ENCODE data around the gene SCUBE1.

Gene SCUBE1

DNA sequence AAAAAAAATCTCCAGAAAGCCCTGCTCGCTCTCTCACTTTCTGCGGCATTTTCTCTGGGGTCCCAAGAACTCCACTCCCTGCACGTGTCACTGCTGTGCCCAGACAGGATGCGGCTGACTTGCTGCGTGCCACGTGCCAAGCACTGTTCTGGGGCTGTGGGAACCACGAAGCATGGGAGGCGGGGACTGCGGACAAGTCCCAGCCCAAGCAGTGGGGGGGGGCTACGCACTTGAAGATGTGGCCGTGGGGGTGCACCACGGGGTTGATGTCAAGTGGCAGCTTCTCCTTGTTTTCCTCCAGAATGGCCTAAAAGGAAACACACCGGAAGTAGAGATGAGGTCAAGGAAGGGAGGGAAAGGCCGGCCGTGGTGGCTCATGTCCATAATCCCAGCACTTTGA, 167.1 kb downstream of the SCUBE1 start:
- TF ChIP-seq, protein P1, sequence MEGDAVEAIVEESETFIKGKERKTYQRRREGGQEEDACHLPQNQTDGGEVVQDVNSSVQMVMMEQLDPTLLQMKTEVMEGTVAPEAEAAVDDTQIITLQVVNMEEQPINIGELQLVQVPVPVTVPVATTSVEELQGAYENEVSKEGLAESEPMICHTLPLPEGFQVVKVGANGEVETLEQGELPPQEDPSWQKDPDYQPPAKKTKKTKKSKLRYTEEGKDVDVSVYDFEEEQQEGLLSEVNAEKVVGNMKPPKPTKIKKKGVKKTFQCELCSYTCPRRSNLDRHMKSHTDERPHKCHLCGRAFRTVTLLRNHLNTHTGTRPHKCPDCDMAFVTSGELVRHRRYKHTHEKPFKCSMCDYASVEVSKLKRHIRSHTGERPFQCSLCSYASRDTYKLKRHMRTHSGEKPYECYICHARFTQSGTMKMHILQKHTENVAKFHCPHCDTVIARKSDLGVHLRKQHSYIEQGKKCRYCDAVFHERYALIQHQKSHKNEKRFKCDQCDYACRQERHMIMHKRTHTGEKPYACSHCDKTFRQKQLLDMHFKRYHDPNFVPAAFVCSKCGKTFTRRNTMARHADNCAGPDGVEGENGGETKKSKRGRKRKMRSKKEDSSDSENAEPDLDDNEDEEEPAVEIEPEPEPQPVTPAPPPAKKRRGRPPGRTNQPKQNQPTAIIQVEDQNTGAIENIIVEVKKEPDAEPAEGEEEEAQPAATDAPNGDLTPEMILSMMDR (IDR thresholded peaks at IDR 0.05) = no peak
- DNase-seq (ENCODE audit: low spot score) = no peak
- Histone ChIP-seq H3K4me3 (no peak overlapping the region), H3K27ac (no peak overlapping the region)

DNA sequence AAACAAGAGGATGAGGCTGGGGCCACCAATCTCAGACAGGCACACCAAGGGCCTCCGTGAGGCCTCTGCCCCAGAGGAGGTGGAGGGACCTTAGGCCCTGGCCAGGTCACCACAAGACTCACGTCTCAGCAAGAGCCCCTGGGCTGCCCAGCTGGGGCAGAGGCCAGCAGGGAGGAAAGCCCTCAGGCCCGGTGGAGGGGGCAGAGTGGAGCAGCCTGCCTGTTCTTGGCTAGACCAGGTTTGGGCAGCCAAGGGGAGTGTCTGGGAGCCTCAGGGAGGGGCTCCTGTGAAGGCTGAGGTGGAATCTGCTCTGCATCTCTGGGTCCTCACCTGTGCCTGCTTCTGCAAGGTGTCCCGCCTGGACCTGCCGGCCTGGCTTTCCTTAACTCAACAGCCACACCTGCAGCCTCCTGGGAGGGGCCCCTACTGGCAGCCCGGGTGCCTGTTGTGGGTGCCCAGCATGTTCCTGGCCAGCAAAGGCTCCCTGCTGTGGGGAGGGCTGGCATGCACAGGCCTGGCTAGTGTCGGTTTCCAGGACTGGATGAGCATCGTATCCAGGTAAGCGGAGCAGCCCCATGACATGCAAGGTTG, 168.1 kb downstream of the SCUBE1 start:
- DNase-seq (ENCODE audit: low spot score) = no peak
- no peak overlapping the region for H3K27ac ChIP-seq
- TF ChIP-seq, protein P1 (IDR thresholded peaks at IDR 0.05) = no peak
- no peak overlapping the region for H3K4me3 ChIP-seq

DNA sequence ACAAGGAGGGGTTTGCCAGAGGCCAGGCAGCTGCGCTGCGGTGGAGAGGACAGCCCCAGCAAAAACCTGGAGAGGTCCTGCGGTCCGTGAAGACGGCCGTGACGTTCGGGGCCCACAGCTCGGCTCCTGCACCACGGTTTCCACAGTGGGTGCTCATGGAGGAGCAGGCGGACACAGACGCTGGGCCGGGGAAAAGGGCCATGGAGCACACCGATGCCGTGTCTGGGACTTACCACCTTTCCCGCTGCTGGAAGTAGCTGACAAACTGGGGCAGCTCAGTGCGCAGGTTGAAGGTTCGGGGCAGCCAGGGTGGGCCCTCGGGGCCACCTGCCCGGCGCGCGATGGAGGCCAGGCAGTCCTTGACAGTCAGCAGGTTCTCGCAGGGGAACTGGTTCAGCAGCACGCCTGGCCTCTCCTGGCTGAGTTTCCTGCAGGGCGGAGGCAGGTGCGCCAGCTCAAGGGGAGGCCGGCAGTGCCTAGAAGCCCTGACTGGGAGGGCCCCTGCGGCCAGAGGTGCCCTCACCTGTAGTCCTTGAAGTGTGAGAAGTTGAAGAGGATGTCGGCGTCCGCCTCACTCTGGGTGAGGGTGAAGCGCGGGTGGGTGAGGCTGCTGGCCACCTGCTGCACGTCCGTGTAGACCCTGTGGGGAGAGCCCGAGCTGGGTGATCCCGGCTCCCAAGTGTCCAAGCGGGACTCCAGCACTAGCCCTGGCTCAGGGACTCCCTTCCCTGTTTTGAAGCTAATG, 169.0 kb downstream of the SCUBE1 start:
- TF ChIP-seq, protein P1 (IDR thresholded peaks at IDR 0.05) = no peak
- Histone ChIP-seq H3K27ac (no peak overlapping the region), H3K4me3 (no peak overlapping the region)
- no peak for DNase-seq (ENCODE audit: low spot score)

DNA sequence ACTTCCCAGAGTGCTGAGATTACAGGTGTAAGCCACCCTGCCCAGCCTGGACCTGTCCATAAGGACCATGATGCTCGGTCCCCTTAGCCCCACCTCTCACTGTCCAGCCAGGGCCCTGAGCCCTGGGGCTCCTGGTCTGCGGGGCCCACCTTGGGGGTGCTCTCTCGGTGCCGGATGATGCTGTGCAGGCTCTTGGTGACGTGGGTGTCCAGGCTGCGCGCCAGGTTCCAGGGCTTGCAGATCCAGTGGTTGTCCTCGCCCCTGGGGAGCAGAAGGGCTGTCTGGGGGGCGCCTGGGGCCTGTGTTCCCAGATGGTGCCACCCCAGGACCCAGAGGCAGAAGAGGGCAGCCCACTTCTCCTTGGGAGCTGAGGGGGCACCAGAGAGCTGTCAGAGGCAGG, 169.6 kb downstream of the SCUBE1 start:
- DNase-seq (ENCODE audit: low spot score) = no peak
- no peak overlapping the region for H3K4me3 ChIP-seq
- H3K27ac ChIP-seq = no peak overlapping the region
- TF ChIP-seq, protein P1 (IDR thresholded peaks at IDR 0.05) = no peak

DNA sequence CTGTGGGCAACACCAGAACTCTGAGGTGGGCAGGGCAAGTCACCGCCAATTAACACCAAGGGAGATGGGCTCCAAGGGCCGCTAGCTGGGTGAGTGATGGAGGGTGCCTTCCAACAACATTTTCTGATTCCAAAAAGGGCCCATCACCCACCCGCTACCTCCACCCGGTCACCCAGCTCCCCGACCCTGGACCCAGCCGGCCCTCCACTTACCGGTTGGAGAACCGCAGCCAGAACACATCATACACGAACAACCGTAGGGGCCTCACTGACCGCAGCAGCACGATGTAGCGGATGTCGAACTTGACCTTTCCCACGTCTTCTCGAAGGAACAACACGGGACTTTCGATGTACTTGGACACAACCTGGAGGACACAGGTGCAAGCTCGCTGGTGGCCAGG, 171.0 kb downstream of the SCUBE1 start:
- TF ChIP-seq, protein P1 (IDR thresholded peaks at IDR 0.05) = no peak
- H3K27ac ChIP-seq = no peak overlapping the region
- DNase-seq (ENCODE audit: low spot score) = no peak

DNA sequence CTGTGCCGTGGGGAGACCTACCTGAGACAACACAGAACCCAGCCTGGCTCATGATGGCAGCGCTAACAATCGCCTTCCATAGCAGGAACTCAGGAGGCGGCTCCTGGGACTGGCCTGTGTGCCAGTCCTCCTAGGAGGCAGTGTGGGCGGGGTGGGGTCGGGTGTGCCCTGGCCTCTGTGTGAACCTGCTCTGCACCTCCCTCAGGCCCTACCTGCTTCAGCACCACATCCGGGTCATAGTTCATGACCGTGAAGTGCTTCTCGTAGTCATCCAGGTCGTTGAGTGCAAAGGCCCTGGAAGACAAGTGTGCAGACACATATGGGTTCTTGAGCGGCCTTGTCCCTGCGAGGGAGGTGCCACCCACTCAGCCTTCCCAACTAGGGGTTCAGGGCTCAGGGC, 171.6 kb downstream of the SCUBE1 start:
- TF ChIP-seq, protein P1 (IDR thresholded peaks at IDR 0.05) = no peak
- Histone ChIP-seq H3K4me3 (no peak overlapping the region), H3K27ac (no peak overlapping the region)
- no peak for DNase-seq (ENCODE audit: low spot score)

More for the DNA sequence above, 171.0 kb downstream of the SCUBE1 start:
- no peak overlapping the region for H3K4me3 ChIP-seq

DNA sequence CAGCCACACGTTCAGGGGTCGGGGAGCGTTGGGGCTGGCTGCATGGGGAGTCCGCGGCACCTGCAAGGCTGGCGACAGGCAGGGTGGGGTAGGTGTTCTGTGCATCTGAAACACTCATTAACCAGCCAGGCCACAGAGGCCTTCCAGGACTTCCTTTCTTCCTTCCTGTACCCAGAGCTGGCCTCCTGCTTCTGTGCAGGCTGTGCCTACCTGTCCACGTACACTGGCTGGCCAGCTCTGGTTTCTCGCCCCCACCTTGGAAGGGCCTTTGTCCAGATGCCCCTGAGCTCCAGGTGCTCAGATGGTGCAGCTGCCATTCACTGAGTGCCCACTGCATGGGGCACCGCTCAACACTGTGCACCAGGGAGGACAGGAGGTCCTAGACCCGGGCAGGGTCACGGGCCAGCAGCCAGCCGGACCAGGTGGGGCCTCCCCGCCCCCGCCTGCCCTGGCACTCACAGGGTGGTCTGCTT, 172.1 kb downstream of the SCUBE1 start:
- TF ChIP-seq, protein P1 (IDR thresholded peaks at IDR 0.05) = no peak
- no peak overlapping the region for H3K4me3 ChIP-seq
- DNase-seq (ENCODE audit: low spot score) = no peak
- H3K27ac ChIP-seq = no peak overlapping the region

Measured in coronary artery (tissue), 2 donors.